GM19099 (cell line): ENCODE results near the gene FOXL1.

Experiments
- POLR2A ChIP-seq: IDR thresholded peaks from 3 replicates; pipeline ENCODE4 v1.6.1; 2011; ENCODE audit warnings: low read depth; ENCODE audit not compliant: insufficient read length; ENCODE audit errors: extremely low read depth

The FOXL1 gene

DNA sequence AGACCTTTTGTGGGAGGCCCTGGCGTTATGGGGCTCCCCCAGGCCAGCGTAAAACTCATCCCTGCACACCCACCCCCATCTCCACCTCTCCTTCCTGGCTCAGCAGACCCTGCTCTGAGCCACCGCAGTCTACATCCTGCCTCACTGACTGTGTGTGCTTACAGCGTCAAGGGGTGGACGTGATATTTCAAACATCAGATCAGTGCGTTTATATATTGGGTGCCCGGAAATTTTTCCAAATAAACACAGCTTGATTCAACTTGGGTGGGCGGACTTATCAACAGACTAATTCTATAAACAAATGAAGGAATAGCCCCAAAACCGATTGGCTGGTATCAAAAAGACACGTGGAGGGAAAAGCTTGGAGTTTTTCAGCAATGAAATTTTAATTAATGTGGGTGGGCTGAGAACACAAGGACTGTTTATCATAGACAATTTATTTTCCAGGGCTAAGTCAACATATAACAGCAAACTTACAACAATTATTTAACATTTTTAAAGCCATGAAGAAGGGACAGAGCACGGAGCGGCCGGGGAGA, at the start of gene FOXL1:
TSS of gene FOXL1 (plus strand) at position 489 of the 539 bp plus-strand sequence. CDS start 175 bp downstream, outside the sequence.
- TF ChIP-seq POLR2A, result no peak

DNA sequence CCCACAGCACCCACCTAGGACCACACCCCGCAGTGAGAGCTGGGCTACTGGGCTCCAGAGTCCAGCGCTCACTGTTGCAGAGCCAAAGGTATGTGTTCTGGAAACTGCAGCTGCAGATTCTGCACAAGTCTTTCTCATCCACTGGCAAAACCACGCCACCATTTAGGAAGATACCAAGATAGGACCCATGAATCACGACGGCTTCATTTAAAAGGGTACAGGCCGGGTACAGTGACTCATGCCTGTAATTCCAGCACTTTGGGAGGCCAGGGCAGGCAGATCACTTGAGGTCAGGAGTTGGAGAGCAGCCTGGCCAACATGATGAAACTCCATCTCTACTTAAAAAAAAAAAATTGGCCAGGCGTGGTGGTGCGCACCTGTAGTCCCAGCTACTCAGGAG, 49.2 kb upstream of the FOXL1 start:
- no peak for TF ChIP-seq POLR2A

DNA sequence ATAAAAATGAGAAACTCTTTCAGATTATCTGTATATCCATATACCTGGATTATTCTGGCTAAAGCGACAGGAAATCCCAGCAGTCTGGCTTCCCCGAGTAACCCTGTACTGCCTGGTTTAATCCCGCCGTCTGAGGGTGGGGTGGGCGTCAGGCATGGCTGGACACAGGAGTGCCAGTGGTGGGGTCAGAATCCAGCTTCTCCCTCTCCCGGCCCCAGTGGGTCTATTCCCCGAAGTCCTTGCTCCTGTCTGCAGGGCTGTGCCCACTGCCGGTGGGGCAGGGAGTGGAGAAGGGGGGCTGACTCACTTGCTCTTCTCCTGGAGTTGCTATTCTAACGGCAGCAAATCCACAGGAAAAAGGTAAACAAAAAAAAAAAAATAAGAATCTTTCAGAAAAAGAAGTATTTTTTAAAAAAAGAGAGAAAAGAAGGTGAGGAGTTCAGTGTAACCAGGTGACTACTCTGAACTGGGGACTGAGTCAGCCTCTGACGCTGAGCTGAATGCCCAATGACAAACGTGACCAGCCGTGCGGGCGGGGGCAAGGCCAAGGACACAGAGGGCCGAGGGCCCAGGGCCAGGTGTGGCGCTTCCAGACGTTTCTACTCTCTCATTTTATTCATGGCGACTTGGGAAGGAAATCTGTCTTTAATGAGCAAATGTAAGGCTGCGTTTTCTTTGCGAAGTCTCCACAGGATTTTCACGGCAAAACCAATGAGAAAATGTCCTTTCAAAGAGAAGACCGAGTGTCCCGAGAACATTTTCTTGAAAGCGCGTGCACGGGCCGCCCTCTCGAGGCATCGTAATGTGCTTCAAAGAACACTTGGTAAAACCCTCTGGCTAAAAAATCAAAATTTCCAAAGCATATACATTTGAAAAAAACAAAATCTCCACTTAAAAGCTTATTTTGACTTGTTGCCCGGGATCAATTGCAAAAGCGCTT, 47.8 kb upstream of the FOXL1 start:
- TF ChIP-seq POLR2A, result no peak

DNA sequence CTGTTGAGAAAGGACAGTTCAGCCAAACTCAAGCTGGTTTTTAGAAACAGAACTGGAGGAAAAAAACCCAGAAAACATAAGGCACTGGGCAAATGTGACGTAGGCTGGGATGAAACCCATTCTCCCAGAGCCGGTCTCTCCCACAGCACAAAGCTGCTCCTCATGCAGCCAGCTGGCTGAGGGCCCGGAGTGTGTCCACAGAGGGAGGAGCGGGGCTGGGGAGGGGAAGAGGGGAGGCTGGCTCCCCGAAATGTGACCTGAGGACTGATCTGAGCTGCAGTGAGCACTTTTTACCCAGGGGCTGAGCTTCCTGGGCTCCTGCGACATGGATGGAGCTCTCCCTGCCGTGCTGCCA, 47.2 kb upstream of the FOXL1 start:
- TF ChIP-seq POLR2A, result no peak

DNA sequence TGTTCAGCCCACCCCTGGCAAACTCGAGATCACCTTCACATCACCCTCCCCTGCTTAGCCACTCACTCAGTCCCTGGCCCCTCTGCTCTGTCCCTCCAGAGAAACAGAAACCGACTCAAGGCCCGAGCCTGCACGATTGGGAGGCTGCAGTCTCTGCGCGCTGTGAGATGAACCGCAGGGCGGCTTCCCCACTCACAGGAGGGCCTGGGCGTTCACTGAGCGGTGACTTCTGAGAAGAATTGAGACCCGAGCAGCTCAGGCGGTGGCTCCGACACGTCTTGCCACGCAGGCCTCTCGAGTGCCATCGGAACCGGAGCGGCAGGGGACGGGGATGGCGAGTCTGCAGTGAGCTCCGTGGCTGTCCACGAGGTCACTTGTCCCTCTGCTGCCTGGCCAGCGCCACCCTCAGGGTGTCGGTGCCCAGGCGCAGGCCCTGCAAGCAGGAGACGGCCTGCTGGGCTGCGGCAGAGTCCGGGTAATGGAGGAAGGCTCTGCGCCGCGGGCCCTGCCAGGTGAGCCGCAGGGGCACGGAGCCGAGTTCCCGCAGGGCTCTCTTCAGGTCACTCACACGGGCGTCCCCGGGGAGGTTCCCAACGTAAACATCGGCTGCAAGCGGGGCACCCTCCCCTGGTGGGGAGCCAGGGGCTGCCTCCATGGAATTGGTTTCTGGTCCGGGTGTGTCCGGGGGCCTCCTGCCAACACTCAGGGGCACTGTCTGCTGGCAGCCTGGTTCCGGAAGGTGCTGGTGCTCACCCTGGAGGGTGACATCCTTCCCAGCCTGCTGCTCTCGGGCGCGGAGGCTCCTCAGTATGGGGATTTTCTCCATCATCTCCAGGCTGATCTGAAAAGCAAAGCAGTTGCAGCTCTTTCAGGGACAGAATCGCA, 46.5 kb upstream of the FOXL1 start:
- TF ChIP-seq POLR2A, result no peak

DNA sequence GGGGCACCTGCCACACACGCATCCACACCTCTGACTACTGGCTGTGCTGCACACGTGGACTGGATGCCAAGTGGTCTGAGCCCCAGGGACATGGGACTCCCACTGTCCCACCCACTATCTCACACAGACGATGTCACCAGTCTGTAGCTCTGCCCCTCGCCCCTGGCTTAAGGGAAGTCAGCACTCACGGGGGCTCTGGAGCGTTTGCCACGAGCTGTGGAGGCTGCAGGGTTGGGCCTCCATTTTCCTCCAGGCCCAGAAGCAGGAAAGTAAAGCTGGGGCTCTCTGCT, 45.9 kb upstream of the FOXL1 start:
- no peak for TF ChIP-seq POLR2A

DNA sequence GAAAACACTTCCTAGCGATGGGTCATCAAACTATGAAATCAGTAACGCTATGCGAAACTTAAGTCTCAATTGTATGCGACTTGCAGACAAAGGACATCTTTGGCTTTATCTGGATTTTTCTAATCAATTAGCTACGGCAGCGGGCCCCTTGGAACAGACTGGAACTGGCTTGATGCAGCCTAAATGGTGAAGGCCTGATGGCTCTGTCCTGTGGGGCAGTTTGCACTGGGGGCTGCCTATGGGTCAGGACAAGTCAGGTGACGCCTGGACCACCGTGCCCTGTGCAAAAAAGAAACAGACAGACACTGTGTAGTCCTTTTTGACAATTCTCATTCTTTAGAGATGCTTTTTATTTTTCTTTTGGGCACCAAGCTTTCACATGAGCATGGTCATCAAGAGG, 45.3 kb upstream of the FOXL1 start:
- TF ChIP-seq POLR2A, result no peak

DNA sequence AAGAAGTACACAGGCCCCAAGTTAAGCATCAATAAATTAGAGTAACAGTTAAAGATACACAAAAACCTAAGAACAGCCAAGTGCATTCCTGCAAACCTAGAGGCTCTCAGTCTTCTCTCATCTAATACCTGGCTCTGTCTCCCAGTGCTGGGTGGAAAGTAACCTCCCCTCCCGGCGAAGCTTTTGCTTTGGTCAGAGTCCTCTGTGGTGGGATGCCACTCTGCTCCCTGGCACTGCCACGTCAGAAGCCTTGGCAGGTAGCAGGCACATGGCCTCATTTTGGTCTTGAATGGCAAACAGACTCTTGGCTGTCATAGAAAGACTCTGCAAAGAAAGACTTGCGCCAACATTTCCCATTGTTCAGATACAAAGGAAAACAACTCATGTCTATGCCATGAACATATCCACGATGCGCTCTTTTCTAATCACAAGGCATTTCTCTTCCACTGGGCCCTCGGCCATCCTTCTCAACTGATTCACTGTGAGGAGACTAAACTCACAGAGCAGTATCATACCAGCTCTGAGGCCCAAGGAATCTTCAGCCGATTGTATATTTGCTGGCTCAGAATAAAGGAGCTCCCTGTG, 44.5 kb upstream of the FOXL1 start:
- TF ChIP-seq POLR2A, result no peak

DNA sequence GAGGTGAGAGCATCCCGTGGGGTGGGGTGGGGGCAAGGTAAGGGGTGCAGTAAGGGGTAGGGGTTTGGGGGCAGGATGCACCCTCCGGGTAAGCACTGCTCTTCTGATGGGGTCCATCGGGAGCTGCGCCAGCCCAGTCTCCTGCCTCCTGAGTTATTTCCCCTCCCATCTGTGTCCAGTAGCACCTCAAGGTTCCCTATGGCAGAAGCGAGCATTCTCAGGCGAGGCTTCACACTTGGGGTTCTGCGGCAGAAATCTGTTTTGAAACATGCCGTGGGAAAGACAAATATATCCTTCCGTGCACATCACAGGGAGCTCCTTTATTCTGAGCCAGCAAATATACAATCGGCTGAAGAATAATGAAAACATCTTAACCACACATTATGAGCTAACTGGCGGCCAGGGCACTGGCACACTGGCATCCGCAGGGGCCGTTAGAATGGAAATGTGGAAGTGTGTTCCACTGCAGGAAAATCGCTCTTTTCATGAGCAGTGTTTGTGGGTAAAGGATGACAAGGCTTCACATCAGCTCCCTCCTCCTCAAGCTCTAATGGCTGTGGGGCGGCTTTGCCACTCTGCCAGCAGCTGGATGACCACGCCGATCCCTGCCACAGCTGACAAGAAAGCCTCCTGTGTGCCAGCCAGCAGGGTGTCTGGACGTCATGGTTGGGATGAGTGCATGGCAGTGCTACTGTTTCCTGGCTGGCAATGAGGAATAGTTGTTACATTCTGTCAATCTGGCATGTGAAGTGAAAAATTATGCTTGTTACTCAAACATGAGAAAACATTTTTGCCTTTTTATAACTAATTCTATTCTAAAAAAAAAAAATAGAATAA, 43.4 kb upstream of the FOXL1 start:
- no peak for TF ChIP-seq POLR2A

DNA sequence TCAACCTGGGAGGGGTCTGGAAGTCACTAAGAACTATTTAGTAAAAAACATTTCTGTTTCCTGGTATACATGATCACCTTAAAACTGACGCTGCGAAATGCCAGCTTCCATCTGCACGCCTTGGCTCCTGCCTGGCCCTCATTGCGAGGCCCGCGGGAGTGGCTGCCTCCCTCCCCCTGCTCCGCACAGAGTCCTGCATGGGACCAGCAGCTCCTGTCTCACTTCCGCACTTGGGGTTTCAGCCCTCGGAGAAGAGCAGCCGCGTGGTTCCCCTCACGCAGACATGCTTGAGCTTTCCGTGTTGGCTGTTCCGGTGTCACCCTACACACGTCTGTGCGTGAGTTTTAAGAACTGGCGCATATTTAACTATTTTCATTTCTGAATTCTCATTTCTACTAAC, 41.7 kb upstream of the FOXL1 start:
- TF ChIP-seq POLR2A, result no peak

DNA sequence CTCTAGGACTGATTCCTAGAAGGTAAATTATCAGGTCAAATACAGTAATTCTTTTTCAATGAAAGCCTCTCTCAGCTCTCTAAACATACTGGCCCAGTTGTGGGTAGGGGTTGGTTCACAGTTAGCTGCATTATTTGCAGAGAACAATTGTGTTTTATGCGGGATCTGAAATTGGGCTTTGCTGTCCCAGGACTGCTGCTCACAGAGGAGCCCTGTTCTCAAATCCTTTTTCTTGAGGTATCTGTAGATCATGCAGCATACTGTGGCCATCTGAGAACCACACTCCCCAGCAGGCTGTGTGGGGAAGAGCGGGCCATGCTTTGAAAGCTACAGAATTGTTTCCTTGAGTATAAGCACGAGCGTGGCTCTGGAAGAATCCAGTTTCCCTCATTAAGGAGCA, 40.9 kb upstream of the FOXL1 start:
- no peak for TF ChIP-seq POLR2A

DNA sequence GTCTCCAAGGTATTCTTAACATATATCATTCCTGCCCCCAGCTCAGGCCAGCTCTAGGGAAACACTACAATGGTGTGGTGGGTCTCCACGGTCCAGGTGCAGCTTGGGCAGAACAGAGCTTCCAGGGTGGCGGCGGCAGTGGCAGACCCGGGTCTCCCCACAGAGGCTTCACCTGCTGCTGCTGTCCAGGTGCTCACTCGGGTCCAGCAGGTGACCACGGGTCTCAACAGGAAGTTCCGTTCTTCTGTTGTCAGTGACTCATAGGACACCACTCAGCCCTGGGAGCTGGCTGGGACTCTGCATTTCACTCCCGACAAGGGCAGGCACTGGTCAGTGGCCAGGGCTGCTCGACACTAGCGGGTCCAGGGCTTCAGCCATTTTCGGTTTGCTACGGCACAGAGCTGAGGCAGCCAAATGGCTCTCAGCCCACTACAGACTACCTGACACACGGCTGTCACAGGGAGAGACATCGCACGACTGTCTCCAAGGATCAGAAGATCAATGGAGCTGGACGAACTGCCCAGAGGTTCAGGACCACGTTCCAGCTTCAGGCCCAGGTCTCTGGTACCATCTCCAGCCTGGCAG, 40.1 kb upstream of the FOXL1 start:
- TF ChIP-seq POLR2A, result no peak

DNA sequence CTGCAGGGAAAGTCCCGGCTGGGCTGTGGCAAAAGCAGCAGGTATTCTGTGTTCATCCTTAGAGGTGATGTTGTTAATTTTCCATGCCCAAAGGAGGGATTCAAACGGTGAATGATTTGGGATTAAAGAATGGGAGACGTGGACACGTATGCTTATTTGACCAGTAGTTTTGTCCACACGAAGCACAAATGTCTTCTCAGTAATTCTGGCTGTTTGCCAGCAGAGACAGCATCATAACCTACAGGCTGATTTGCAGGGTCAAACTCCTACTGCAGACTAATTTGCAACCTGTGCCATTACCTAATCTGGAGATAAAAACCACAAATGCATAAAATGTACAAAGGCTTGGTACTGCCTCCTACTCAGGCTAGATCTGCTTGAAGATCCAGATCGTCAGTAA, 37.5 kb upstream of the FOXL1 start:
- no peak for TF ChIP-seq POLR2A

DNA sequence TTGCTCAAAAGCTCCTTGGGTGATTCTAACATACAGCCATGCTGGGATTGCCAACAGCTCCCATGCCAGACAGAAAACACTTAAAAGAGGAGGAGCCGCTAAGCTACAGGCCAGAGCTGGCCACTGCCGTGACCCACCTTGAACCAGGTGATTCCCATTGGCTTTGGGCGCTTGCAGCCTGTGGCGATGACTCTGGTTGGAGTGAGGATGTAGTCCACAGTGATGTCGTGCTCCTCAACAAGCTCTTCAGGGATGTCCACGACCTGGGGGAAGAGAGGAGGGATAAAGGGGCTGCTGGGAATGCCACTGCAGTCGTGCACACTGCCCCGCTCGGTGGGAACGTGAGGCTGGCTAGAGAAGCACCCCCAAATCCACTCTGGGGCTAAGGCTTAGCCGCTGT, 36.8 kb upstream of the FOXL1 start:
- TF ChIP-seq POLR2A, result no peak

DNA sequence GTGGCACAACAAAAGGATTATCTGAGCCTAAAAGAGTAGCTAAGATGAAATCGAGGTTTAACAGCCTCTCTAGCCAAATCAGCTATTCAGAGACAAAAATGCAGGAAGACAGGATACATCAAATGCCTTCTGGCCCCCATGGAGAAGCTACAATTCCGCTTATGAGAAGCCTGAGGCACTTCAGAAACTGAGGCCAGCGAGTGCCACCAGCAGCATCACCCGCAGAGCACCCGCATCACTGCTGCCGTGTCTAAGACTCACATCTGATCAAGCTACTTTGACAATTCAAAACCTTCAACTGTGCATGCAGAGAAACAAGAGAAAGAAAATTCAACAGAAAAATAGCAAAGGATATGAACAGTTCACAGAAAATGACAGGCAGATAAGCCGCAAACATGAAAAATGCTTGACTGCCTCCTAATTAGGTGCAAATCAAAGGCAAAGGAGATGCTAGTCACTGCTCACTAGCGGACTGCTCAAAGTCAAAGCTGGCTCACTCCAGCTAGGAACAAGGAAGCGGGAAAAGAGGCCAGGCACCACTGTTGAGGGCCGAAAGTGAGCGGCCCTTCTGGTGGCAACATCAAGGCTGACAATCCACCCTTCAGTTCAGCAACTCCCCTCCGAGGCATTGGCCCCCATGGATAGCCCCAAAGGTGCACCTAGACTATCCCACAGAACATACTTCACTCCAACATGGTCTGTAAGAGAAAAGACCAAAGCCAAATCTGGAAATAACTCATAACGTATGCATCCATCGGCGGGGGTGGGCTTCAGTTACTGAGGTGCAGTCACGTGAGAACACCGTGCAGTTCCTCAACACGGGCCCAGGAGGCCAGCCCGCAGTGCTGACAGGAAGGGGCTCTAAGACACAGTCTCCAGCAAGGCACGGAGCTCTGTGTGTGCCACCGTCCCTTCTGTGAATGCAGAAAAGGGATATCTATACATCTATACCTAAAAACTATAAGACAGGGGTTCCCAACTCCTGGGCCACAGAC, 35.3 kb upstream of the FOXL1 start:
- no peak for TF ChIP-seq POLR2A
